GM12878 (cell line): Measurements from ENCODE around the gene PRM1. TPM values are rescaled to one million over a fixed set of nuclear protein-coding genes. Genes with fewer than 3 reads are reported as not detected.
A peak's percentile ranks its signal among the peaks of the same experiment; 100 is the strongest.

Experiments
- ATF7 ChIP-seq: fragments of 450-650 bp; IDR thresholded peaks from 2 replicates; pipeline ENCODE4 v1.6.1; 2016; ENCODE audit warnings: low read depth, mild to moderate bottlenecking
- BRCA1 ChIP-seq: IDR thresholded peaks from 2 replicates; pipeline ENCODE4 v1.6.1; 2011; ENCODE audit warnings: low read depth, low read length, improper control_type of control experiment
- CREM ChIP-seq: IDR thresholded peaks from 2 replicates; pipeline ENCODE4 v1.6.1; 2014; ENCODE audit warnings: antibody characterized with exemption, low read depth
- DPF2 ChIP-seq: fragments of 450-650 bp; IDR thresholded peaks from 2 replicates; pipeline ENCODE4 v1.6.1; 2017; ENCODE audit warnings: mild to moderate bottlenecking
- HDGF ChIP-seq: fragments of 450-650 bp; IDR thresholded peaks from 2 replicates; pipeline ENCODE4 v1.6.1; 2016; ENCODE audit warnings: antibody characterized with exemption
- KDM1A ChIP-seq: fragments of 200-600 bp; sonication (generic); IDR thresholded peaks from 2 replicates; pipeline ENCODE4 v1.6.1; 2016; ENCODE audit warnings: borderline replicate concordance
- MYB ChIP-seq: fragments of 150-350 bp; IDR thresholded peaks from 2 replicates; pipeline ENCODE4 v1.6.1; 2014; ENCODE audit warnings: mild to moderate bottlenecking, low read depth, low read length, borderline replicate concordance
- NFYB ChIP-seq: IDR thresholded peaks from 2 replicates; pipeline ENCODE4 v1.6.1; 2011; ENCODE audit warnings: low read depth, mild to moderate bottlenecking, low read length, improper control_type of control experiment, moderate library complexity; ENCODE audit not compliant: insufficient read depth
- NR2C1 ChIP-seq: fragments of 450-650 bp; IDR thresholded peaks from 2 replicates; pipeline ENCODE4 v1.6.1; 2017; ENCODE audit warnings: antibody characterized with exemption, mild to moderate bottlenecking, moderate library complexity
- NR2C2 ChIP-seq: IDR thresholded peaks from 2 replicates; pipeline ENCODE4 v1.6.1; 2011; ENCODE audit warnings: borderline replicate concordance, low read depth; ENCODE audit not compliant: control insufficient read depth, insufficient read length
- NR2F1 ChIP-seq: fragments of 450-650 bp; conservative IDR thresholded peaks from 2 replicates; pipeline ENCODE4 v1.6.1; 2017; ENCODE audit warnings: mild to moderate bottlenecking
- POLR2A ChIP-seq: IDR thresholded peaks from 2 replicates; pipeline ENCODE4 v1.6.1; 2011; ENCODE audit warnings: low read depth, mild to moderate bottlenecking, low read length
- POLR2AphosphoS2 ChIP-seq: IDR thresholded peaks from 2 replicates; pipeline ENCODE4 v1.6.1; 2011; ENCODE audit warnings: low read depth, mild to moderate bottlenecking, low read length, improper control_type of control experiment, moderate library complexity
- POLR2AphosphoS5 ChIP-seq: IDR thresholded peaks from 2 replicates; pipeline ENCODE4 v1.6.1; 2011; ENCODE audit warnings: mild to moderate bottlenecking, low read length, inconsistent platforms
- RUNX3 ChIP-seq: IDR thresholded peaks from 2 replicates; pipeline ENCODE4 v1.6.1; 2012; ENCODE audit warnings: low read length, inconsistent platforms
- SMAD1 ChIP-seq: fragments of 450-650 bp; IDR thresholded peaks from 2 replicates; pipeline ENCODE4 v1.6.1; 2018; ENCODE audit warnings: mild to moderate bottlenecking, low read depth; ENCODE audit not compliant: partially characterized antibody
- SMARCA5 ChIP-seq: fragments of 450-650 bp; IDR thresholded peaks from 2 replicates; pipeline ENCODE4 v1.6.1; 2017; ENCODE audit warnings: mild to moderate bottlenecking
- SP1 ChIP-seq: IDR thresholded peaks from one replicate; pipeline ENCODE4 v1.6.1; 2011; ENCODE audit warnings: low read depth, low read length
- SUZ12 ChIP-seq: fragments of 200-600 bp; sonication (generic); IDR thresholded peaks from one replicate; pipeline ENCODE4 v1.6.1; 2018; ENCODE audit warnings: antibody characterized with exemption, mild to moderate bottlenecking; ENCODE audit not compliant: unreplicated experiment
- TARDBP ChIP-seq: IDR thresholded peaks from 2 replicates; pipeline ENCODE4 v1.6.1; 2016; ENCODE audit warnings: borderline replicate concordance
- TBL1XR1 ChIP-seq: IDR thresholded peaks from 2 replicates; pipeline ENCODE4 v1.6.1; 2012; ENCODE audit warnings: low read depth, low read length, improper control_type of control experiment
- ZBED1 ChIP-seq: IDR thresholded peaks from 2 replicates; pipeline ENCODE4 v1.6.1; 2016; ENCODE audit warnings: borderline replicate concordance
- ZNF24 ChIP-seq: fragments of 450-650 bp; IDR thresholded peaks from 2 replicates; pipeline ENCODE4 v1.6.1; 2017; ENCODE audit warnings: antibody characterized with exemption, mild to moderate bottlenecking
- ZNF274 ChIP-seq: IDR thresholded peaks from one replicate; pipeline ENCODE4 v1.8.0; 2011; ENCODE audit not compliant: insufficient read length, insufficient read depth
- ZSCAN29 ChIP-seq: fragments of 450-650 bp; IDR thresholded peaks from 2 replicates; pipeline ENCODE4 v1.6.1; 2017; ENCODE audit warnings: mild to moderate bottlenecking, moderate library complexity
- polyA plus RNA-seq, 11 experiments: library from polyadenylated mRNA; depleted of rRNA in 4 of 11; unstranded in 6 of 11; stranded (reverse) in 5 of 11; fragments of >200 nt; fragmentation: Nextera tagmentation in 4 of 11; fragmentation: Illumina TruSeq in 1 of 11; extraction: Ambion mirVana in 4 of 11; extraction: Trizol in 1 of 11; gene quantifications; 1 replicate in 1 of 11; 2 replicates in 10 of 11; pipeline versions ENCODE4 v1.2.1 to v1.2.3, GENCODE V29; 2011 to 2016; ENCODE audit warnings: inconsistent platforms in 2 of 11, missing spikeins in 2 of 11, low read depth in 1 of 11
- total RNA-seq, 4 experiments: library from RNA; depleted of rRNA in 3 of 4; stranded (reverse); fragments of >200 nt in 3 of 4; fragmentation: Illumina TruSeq in 1 of 4; extraction: Trizol in 1 of 4; gene quantifications; 2 replicates each; pipeline versions ENCODE4 v1.2.1 to v1.2.3, GENCODE V29; 2013 to 2021
- TF ChIP-seq, protein P1 (sequence below): fragments of 450-650 bp; formaldehyde crosslinking; IDR thresholded peaks from 2 replicates; pipeline ENCODE4 v1.5.0; 2022; ENCODE audit warnings: mild to moderate bottlenecking, missing genetic modification characterization
- TF ChIP-seq, protein P2 (sequence below): IDR thresholded peaks from 2 replicates; pipeline ENCODE4 v1.6.1; 2012; ENCODE audit warnings: low read length, inconsistent platforms
- TF ChIP-seq, protein P3 (sequence below): fragments of 450-650 bp; IDR thresholded peaks from 2 replicates; pipeline ENCODE4 v1.6.1; 2017; ENCODE audit warnings: mild to moderate bottlenecking

PRM1 gene
- total and polyA plus RNA-seq, 10 of the 15 experiments (the other 5 are each of a cell fraction or from before 2014, with no cell fraction given), result 0.20 TPM; not detected in 9

DNA sequence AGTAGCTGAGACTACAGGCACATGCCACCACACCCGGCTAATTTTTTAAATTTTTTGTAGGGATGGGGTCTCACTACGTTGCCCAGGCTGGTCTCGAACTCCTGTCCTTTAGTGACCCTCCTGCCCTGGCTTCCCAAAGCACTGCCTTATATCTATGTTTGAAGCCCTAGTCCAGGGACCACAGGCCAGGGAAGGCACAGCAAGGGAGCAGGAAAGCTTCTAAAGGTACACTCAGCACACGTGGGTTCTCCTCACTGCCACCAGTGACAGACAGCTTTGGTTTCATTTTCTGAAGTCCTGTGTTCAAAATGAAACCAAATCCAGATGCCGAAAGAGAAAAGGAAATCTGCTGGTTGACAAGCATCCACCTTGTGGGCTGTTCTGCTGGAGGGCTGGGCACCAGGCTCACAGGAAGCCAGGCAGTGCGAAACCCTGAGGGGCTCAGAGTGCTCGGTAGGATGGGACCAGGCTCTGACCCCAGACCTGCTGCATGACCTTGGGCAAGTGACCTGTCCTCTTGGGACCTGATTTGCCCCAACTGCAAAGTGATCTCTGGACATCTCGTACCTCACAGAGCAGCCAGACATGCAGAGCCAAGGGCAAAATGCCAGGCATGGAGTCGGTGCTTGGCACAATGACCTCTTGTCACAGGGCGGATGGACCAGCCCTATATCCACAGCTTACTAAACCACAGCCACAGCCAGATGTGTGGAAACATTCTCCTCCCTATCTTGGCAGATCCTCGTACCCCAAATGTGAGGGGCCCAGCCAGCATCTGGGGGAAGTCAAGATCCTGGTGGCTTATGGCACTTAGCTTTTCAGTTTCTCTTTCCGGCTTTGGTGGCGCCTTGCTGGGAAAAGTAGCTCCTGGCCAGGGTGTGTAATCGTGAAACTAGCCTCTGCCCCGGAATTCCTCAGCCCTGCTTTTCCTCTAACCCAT, 22.3 kb downstream of the PRM1 start (continued):
- TF ChIP-seq, protein P1, sequence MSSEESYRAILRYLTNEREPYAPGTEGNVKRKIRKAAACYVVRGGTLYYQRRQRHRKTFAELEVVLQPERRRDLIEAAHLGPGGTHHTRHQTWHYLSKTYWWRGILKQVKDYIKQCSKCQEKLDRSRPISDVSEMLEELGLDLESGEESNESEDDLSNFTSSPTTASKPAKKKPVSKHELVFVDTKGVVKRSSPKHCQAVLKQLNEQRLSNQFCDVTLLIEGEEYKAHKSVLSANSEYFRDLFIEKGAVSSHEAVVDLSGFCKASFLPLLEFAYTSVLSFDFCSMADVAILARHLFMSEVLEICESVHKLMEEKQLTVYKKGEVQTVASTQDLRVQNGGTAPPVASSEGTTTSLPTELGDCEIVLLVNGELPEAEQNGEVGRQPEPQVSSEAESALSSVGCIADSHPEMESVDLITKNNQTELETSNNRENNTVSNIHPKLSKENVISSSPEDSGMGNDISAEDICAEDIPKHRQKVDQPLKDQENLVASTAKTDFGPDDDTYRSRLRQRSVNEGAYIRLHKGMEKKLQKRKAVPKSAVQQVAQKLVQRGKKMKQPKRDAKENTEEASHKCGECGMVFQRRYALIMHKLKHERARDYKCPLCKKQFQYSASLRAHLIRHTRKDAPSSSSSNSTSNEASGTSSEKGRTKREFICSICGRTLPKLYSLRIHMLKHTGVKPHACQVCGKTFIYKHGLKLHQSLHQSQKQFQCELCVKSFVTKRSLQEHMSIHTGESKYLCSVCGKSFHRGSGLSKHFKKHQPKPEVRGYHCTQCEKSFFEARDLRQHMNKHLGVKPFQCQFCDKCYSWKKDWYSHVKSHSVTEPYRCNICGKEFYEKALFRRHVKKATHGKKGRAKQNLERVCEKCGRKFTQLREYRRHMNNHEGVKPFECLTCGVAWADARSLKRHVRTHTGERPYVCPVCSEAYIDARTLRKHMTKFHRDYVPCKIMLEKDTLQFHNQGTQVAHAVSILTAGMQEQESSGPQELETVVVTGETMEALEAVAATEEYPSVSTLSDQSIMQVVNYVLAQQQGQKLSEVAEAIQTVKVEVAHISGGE (CRISPR knock-in tag), result no peak
- TF ChIP-seq POLR2A, result no peak
- TF ChIP-seq, protein P2, sequence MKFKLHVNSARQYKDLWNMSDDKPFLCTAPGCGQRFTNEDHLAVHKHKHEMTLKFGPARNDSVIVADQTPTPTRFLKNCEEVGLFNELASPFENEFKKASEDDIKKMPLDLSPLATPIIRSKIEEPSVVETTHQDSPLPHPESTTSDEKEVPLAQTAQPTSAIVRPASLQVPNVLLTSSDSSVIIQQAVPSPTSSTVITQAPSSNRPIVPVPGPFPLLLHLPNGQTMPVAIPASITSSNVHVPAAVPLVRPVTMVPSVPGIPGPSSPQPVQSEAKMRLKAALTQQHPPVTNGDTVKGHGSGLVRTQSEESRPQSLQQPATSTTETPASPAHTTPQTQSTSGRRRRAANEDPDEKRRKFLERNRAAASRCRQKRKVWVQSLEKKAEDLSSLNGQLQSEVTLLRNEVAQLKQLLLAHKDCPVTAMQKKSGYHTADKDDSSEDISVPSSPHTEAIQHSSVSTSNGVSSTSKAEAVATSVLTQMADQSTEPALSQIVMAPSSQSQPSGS, result no peak
- TF ChIP-seq SMARCA5, result peak; percentile 40; the same call in 1 of the 2 replicates
- 0 out of 2 replicates have a peak, but pooled peaks have one; percentile 31 for TF ChIP-seq ATF7
- TF ChIP-seq TBL1XR1, result no peak
- TF ChIP-seq ZBED1, result no peak
- no peak for TF ChIP-seq NR2C2
- no peak for TF ChIP-seq ZNF274
- TF ChIP-seq TARDBP, result no peak
- TF ChIP-seq ZNF24, result no peak
- no peak for TF ChIP-seq POLR2AphosphoS2
- TF ChIP-seq SMAD1, result no peak
- TF ChIP-seq DPF2, result peak; percentile 59; the same call in 1 of the 2 replicates
- TF ChIP-seq CREM, result 0 out of 2 replicates have a peak, but pooled peaks have one; percentile 8
- TF ChIP-seq RUNX3, result no peak
- TF ChIP-seq SUZ12, result no peak
- no peak for TF ChIP-seq NR2C1
- TF ChIP-seq NFYB, result no peak
- TF ChIP-seq HDGF, result 0 out of 2 replicates have a peak, but pooled peaks have one; percentile 19
- no peak for TF ChIP-seq MYB
- TF ChIP-seq ZSCAN29, result no peak
- no peak for TF ChIP-seq POLR2AphosphoS5
- TF ChIP-seq BRCA1, result no peak
- TF ChIP-seq SP1, result no peak
- TF ChIP-seq, protein P3, sequence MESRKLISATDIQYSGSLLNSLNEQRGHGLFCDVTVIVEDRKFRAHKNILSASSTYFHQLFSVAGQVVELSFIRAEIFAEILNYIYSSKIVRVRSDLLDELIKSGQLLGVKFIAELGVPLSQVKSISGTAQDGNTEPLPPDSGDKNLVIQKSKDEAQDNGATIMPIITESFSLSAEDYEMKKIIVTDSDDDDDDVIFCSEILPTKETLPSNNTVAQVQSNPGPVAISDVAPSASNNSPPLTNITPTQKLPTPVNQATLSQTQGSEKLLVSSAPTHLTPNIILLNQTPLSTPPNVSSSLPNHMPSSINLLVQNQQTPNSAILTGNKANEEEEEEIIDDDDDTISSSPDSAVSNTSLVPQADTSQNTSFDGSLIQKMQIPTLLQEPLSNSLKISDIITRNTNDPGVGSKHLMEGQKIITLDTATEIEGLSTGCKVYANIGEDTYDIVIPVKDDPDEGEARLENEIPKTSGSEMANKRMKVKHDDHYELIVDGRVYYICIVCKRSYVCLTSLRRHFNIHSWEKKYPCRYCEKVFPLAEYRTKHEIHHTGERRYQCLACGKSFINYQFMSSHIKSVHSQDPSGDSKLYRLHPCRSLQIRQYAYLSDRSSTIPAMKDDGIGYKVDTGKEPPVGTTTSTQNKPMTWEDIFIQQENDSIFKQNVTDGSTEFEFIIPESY, result no peak
- no peak for TF ChIP-seq KDM1A
- TF ChIP-seq NR2F1, result peak; percentile 71
